SU-DHL-6 (cell line): ENCODE results near the gene ACAP2.

Source experiments
- H2AFZ ChIP-seq: fragments of 200-600 bp; sonication (generic); 2 replicates; pipeline ENCODE4 v1.6.1; 2014; ENCODE audit warnings: low read depth, mild to moderate bottlenecking, moderate library complexity, mixed read lengths, antibody characterized with exemption, low read length; ENCODE audit not compliant: severe bottlenecking
- H3F3A ChIP-seq: fragments of 200-600 bp; shearing (Covaris generic); 2 replicates; pipeline ENCODE4 v1.6.0; 2016; ENCODE audit warnings: antibody characterized with exemption, mild to moderate bottlenecking; ENCODE audit not compliant: insufficient read depth
- H3K27ac ChIP-seq: fragments of 200-600 bp; sonication (generic); 2 replicates; pipeline ENCODE4 v1.5.1; 2016; ENCODE audit warnings: low read depth, mild to moderate bottlenecking, low read length, moderate library complexity, mixed read lengths
- H3K27me3 ChIP-seq: fragments of 200-600 bp; sonication (generic), shearing (Covaris generic); 2 replicates; pipeline ENCODE4 v1.6.0; 2014; ENCODE audit warnings: mild to moderate bottlenecking, low read length
- H3K36me3 ChIP-seq: fragments of 200-600 bp; sonication (generic); 2 replicates; pipeline ENCODE4 v1.6.1; 2014; ENCODE audit warnings: mild to moderate bottlenecking, low read length, mixed read lengths
- H3K4me2 ChIP-seq: fragments of 300-600, 200-600 bp; shearing (Covaris generic), sonication (generic); 2 replicates; pipeline ENCODE4 v1.6.0; 2014; ENCODE audit warnings: low read length, low read depth, mild to moderate bottlenecking; ENCODE audit not compliant: poor library complexity, severe bottlenecking
- H3K4me3 ChIP-seq: fragments of 200-600 bp; sonication (generic); 2 replicates; pipeline ENCODE4 v1.5.1; 2014; ENCODE audit warnings: antibody characterized with exemption, low read length, mild to moderate bottlenecking, mixed read lengths; ENCODE audit not compliant: insufficient read depth, poor library complexity, severe bottlenecking
- H3K79me2 ChIP-seq: fragments of 200-600 bp; sonication (generic); 2 replicates; pipeline ENCODE4 v1.6.1; 2014; ENCODE audit warnings: mild to moderate bottlenecking, low read length, moderate library complexity; ENCODE audit not compliant: insufficient read depth
- H3K9ac ChIP-seq: fragments of 200-600 bp; sonication (generic); 2 replicates; pipeline ENCODE4 v1.7.0; 2014; ENCODE audit warnings: mild to moderate bottlenecking, low read length
- H3K9me2 ChIP-seq: fragments of 200-600 bp; sonication (generic); replicated peaks from 2 replicates; pipeline ENCODE4 v1.6.1; 2014; ENCODE audit warnings: low read length; ENCODE audit not compliant: insufficient read depth
- H3K9me3 ChIP-seq: fragments of 200-600 bp; sonication (generic); 2 replicates; pipeline ENCODE4 v1.6.1; 2014; ENCODE audit warnings: low read length, mixed read lengths; ENCODE audit not compliant: insufficient read depth
- H4K20me1 ChIP-seq: fragments of 200-600 bp; sonication (generic); 2 replicates; pipeline ENCODE4 v1.6.1; 2014; ENCODE audit warnings: low read depth, mild to moderate bottlenecking, antibody characterized with exemption, low read length, moderate library complexity, mixed read lengths
- EZH2phosphoT487 ChIP-seq: fragments of 200-600 bp; sonication (generic), shearing (Covaris generic); conservative IDR thresholded peaks from 2 replicates; pipeline ENCODE4 v1.6.1; 2018; ENCODE audit warnings: mild to moderate bottlenecking, antibody characterized with exemption, low read length, moderate library complexity, mixed read lengths
- TF ChIP-seq, protein P1 (sequence below): fragments of 200-600 bp; sonication (generic); IDR thresholded peaks from one replicate; pipeline ENCODE4 v1.5.1; 2017; ENCODE audit warnings: antibody characterized with exemption, mild to moderate bottlenecking, low read length, moderate library complexity; ENCODE audit not compliant: insufficient read depth, poor library complexity, severe bottlenecking

Gene ACAP2

DNA sequence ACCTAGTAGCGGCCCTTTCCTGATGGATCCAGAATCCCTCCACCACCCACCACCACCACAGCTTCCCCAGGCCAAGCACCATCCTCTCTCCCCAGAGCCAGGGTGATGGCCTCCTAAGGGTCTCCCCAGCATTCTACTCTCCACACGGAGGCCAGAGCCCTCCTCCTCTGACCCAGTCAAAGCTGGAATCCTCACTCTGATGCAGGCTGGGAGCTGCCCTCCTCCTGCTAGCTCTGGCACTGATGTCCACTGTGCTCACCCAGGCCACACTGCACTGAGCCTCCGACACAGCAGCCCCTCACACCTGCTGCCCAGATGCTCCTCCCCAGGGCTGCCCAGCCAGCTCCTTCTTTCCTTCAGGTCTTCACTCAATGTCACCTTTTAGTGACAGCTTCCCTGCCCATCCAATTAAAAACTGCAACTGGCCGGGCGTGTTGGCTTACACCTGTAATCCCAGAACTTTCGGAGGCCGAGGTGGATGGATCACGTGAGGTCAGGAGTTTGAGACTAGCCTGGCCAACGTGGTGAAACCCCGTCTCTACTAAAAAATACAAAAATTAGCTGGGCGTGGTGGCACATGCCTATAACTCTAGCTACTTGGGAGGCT, 192.9 kb downstream of the ACAP2 start:
- H4K20me1 ChIP-seq = no peaks in the 10 kb centered on the region
- no peak overlapping the region for H3K4me2 ChIP-seq
- no peaks in the 10 kb centered on the region for H3K79me2 ChIP-seq

DNA sequence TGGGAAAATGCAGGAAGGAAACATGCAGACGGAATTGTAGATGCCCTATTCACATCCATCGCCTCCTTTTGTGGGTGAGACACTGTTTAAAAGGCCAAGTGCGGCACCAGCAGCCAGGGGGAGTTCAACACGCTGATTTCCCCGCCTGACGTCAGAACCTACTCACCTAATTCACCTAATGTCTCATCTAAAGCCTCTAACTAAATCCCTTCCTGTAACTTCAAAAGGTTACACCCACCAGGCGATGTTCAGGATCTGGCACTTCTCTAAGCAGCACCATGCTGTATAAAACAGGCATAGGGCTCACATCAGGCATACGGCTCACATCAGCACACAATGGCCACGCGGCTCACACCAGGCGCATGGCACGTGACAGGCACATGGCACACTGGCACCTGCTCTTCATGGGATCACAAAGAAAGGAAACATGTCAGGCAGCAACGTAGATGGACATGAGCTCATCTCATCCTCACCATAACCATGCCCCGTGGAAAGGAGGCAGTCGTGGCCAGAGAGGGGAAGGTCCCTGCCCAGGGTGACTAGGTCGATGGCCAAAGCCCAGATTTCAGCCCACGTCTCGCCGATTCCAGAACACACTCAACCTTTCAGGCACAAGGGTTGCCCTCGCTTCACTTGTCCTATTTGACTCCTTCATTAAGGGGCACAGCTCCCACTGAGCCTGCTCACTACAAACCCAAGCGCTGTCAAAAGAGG, 193.6 kb downstream of the ACAP2 start:
- no peak overlapping the region for H3K4me2 ChIP-seq
- H3F3A ChIP-seq = no peaks in the 10 kb centered on the region
- H2AFZ ChIP-seq = no peak overlapping the region
- H3K36me3 ChIP-seq = no peaks in the 10 kb centered on the region
- no peaks in the 10 kb centered on the region for H3K79me2 ChIP-seq
- H3K27me3 ChIP-seq = no peaks in the 10 kb centered on the region
- no peak overlapping the region for H3K27ac ChIP-seq
- H3K9me2 ChIP-seq = no peaks in the 10 kb centered on the region
- no peak overlapping the region for H3K4me3 ChIP-seq
- no peak overlapping the region for H3K9ac ChIP-seq
- no peak for TF ChIP-seq EZH2phosphoT487
- TF ChIP-seq, protein P1, sequence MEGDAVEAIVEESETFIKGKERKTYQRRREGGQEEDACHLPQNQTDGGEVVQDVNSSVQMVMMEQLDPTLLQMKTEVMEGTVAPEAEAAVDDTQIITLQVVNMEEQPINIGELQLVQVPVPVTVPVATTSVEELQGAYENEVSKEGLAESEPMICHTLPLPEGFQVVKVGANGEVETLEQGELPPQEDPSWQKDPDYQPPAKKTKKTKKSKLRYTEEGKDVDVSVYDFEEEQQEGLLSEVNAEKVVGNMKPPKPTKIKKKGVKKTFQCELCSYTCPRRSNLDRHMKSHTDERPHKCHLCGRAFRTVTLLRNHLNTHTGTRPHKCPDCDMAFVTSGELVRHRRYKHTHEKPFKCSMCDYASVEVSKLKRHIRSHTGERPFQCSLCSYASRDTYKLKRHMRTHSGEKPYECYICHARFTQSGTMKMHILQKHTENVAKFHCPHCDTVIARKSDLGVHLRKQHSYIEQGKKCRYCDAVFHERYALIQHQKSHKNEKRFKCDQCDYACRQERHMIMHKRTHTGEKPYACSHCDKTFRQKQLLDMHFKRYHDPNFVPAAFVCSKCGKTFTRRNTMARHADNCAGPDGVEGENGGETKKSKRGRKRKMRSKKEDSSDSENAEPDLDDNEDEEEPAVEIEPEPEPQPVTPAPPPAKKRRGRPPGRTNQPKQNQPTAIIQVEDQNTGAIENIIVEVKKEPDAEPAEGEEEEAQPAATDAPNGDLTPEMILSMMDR = no peak
- no peaks in the 10 kb centered on the region for H4K20me1 ChIP-seq
- H3K9me3 ChIP-seq = no peaks in the 10 kb centered on the region

More for the DNA sequence above, 192.9 kb downstream of the ACAP2 start:
- H3K27me3 ChIP-seq = no peaks in the 10 kb centered on the region
- H3F3A ChIP-seq = no peaks in the 10 kb centered on the region
- no peak overlapping the region for H3K27ac ChIP-seq
- no peaks in the 10 kb centered on the region for H3K36me3 ChIP-seq
- no peak for TF ChIP-seq EZH2phosphoT487
- TF ChIP-seq, protein P1 = no peak
- H2AFZ ChIP-seq = no peak overlapping the region
- no peaks in the 10 kb centered on the region for H3K9me3 ChIP-seq
- no peak overlapping the region for H3K4me3 ChIP-seq
- H3K9ac ChIP-seq = no peak overlapping the region
- no peaks in the 10 kb centered on the region for H3K9me2 ChIP-seq

DNA sequence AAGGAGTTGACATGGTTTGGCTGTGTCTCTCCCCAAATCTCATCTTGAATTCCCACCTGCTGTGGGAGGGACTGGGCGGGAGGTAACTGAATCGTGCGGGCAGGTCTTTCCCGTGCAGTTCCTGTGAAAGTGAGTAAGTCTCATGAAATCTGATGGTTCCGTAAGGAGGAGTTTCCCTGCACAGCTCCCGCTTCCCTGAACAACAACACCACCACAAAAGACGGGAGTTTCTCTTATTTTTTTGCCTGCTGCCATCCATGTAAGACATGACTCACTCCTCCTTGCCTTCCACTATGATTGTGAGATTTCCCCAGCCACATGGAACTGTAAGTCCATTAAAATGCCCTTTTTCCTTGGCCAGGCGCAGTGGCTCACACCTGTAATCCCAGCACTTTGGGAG, 194.5 kb downstream of the ACAP2 start:
- Histone ChIP-seq H3K4me3 (no peak overlapping the region), H3K36me3 (no peaks in the 10 kb centered on the region), H3K27ac (no peak overlapping the region), H3K9me2 (no peaks in the 10 kb centered on the region), H3K27me3 (no peaks in the 10 kb centered on the region), H3K9me3 (no peaks in the 10 kb centered on the region), H3K9ac (no peak overlapping the region), H4K20me1 (no peaks in the 10 kb centered on the region), H3K4me2 (no peak overlapping the region), H2AFZ (no peak overlapping the region), H3K79me2 (no peaks in the 10 kb centered on the region), H3F3A (no peaks in the 10 kb centered on the region)
- no peak for TF ChIP-seq EZH2phosphoT487
- TF ChIP-seq, protein P1 = no peak
